ENCODE measurements around the gene CLDN8. TPM values are rescaled to one million over a fixed set of nuclear protein-coding genes. Genes with fewer than 3 reads are reported as not detected.

CLDN8 gene
- polyA plus RNA-seq, 2 of the 4 experiments (the other 2 are of a cell fraction) = not detected

- no peaks in the 10 kb centered on the region for H3K9me3 ChIP-seq
- no peaks in the 10 kb centered on the region for H3K4me1 ChIP-seq
- no peak overlapping the region for H3K4me3 ChIP-seq
- ATAC-seq (no peak), FAIRE-seq (no peak), DNase-seq (ENCODE audit: low read depth in 1 of 2, low spot score in 1 of 2) (no peak)
- TF ChIP-seq ZC3H11A (IDR thresholded peaks at IDR 0.05) (no peak), TFCP2L1 (CRISPR knock-in tag; IDR thresholded peaks at IDR 0.05) (no peak), HOXB5 (CRISPR knock-in tag; IDR thresholded peaks at IDR 0.05) (no peak)
- no peak overlapping the region for H3K4me2 ChIP-seq
- WGBS (ENCODE audit: missing lambda C conversion rate) = 47% methylated on average over 7 of the region's 7 CpGs
- ChIA-PET POLR2A (no interaction called here), CTCF (no interaction called here)
- H3K27ac ChIP-seq = no peak overlapping the region
Measured at GRCh38 chr21:30190554-30190953, 25.3 kb downstream of the CLDN8 start.

- no peak overlapping the region for H3K4me3 ChIP-seq
- H3K27ac ChIP-seq = no peak overlapping the region
- ChIA-PET POLR2A (no interaction called here), CTCF (no interaction called here)
- ATAC-seq (no peak), FAIRE-seq (no peak), DNase-seq (ENCODE audit: low read depth in 1 of 2, low spot score in 1 of 2) (no peak)
- no peak for TF ChIP-seq GATA3 (IDR thresholded peaks at IDR 0.05; ENCODE audit: borderline replicate concordance)
- no peak for TF ChIP-seq EP300 (IDR thresholded peaks at IDR 0.05)
- TF ChIP-seq CHD4 (IDR thresholded peaks at IDR 0.05; ENCODE audit: borderline replicate concordance) = no peak
- TF ChIP-seq BCL3 (IDR thresholded peaks at IDR 0.05) = no peak
- TF ChIP-seq CHD2 (IDR thresholded peaks at IDR 0.05; ENCODE audit: low read length, partially characterized antibody) = no peak
- TF ChIP-seq MAFK (IDR thresholded peaks at IDR 0.05; ENCODE audit: partially characterized antibody) = no peak
- TF ChIP-seq JUN (IDR thresholded peaks at IDR 0.05) = no peak
- no peak for TF ChIP-seq HOXB5 (CRISPR knock-in tag; IDR thresholded peaks at IDR 0.05)
- no peak for TF ChIP-seq CBX2 (IDR thresholded peaks at IDR 0.05; ENCODE audit: borderline replicate concordance, low read depth)
- TF ChIP-seq EHF (CRISPR knock-in tag; IDR thresholded peaks at IDR 0.05) = no peak
- no peak for TF ChIP-seq NFE2L2 (conservative IDR thresholded peaks at IDR 0.05; ENCODE audit: low read length)
- H3K4me2 ChIP-seq = no peak overlapping the region
- no peaks in the 10 kb centered on the region for H3K9me3 ChIP-seq
- no peaks in the 10 kb centered on the region for H3K4me1 ChIP-seq
- under 1% methylated on average over 3 of the region's 3 CpGs for WGBS (ENCODE audit: missing lambda C conversion rate)
Measured at GRCh38 chr21:30189773-30190172, 26.1 kb downstream of the CLDN8 start.

- no peak overlapping the region for H3K27ac ChIP-seq
- FAIRE-seq = no peak
- H3K9me3 ChIP-seq = no peaks in the 10 kb centered on the region
- no peak overlapping the region for H3K4me2 ChIP-seq
- DNase-seq (ENCODE audit: low read depth in 1 of 2, low spot score in 1 of 2) = no peak
- ChIA-PET CTCF (interaction anchor here (0.6 kb wide), 1 partner anchor 462 kb away, joined by 3 read pairs; no protein-coding TSS in a partner anchor), POLR2A (no interaction called here)
- ATAC-seq = no peak
- no peak overlapping the region for H3K4me3 ChIP-seq
- H3K4me1 ChIP-seq = no peaks in the 10 kb centered on the region
- no peak for TF ChIP-seq CTCF (IDR thresholded peaks at IDR 0.05)
- TF ChIP-seq HOXB5 (CRISPR knock-in tag; IDR thresholded peaks at IDR 0.05) = no peak
- no peak for TF ChIP-seq ZSCAN20 (CRISPR knock-in tag; IDR thresholded peaks at IDR 0.05)
- 2% methylated on average over 2 of the region's 2 CpGs for WGBS (ENCODE audit: missing lambda C conversion rate)
Measured at GRCh38 chr21:30186242-30186641, 29.7 kb downstream of the CLDN8 start.

- H3K4me3 ChIP-seq = no peak overlapping the region
- H3K9me3 ChIP-seq = no peaks in the 10 kb centered on the region
- no peak overlapping the region for H3K27ac ChIP-seq
- no peaks in the 10 kb centered on the region for H3K4me1 ChIP-seq
- FAIRE-seq (no peak), ATAC-seq (no peak), DNase-seq (ENCODE audit: low read depth in 1 of 2, low spot score in 1 of 2) (no peak)
- ChIA-PET POLR2A (no interaction called here), CTCF (no interaction called here)
- no peak overlapping the region for H3K4me2 ChIP-seq
- WGBS (ENCODE audit: missing lambda C conversion rate) = 4% methylated on average over 3 of the region's 3 CpGs
- TF ChIP-seq HDAC2 (IDR thresholded peaks at IDR 0.05) = no peak
- no peak for TF ChIP-seq MAX (IDR thresholded peaks at IDR 0.05)
- no peak for TF ChIP-seq E2F6 (IDR thresholded peaks at IDR 0.05; ENCODE audit: borderline replicate concordance, low read depth)
- TF ChIP-seq RFX5 (IDR thresholded peaks at IDR 0.05) = no peak
- no peak for TF ChIP-seq CTCF (IDR thresholded peaks at IDR 0.05)
- TF ChIP-seq TFCP2L1 (CRISPR knock-in tag; IDR thresholded peaks at IDR 0.05) = no peak
- TF ChIP-seq NPAS2 (CRISPR knock-in tag; IDR thresholded peaks at IDR 0.05; ENCODE audit: borderline replicate concordance) = no peak
- TF ChIP-seq PBX3 (IDR thresholded peaks at IDR 0.05) = no peak
- TF ChIP-seq NR3C1 (IDR thresholded peaks at IDR 0.05) = no peak
- TF ChIP-seq HMGXB4 (CRISPR knock-in tag; IDR thresholded peaks at IDR 0.05; ENCODE audit: borderline replicate concordance) = no peak
Measured at GRCh38 chr21:30168086-30168485, 47.8 kb downstream of the CLDN8 start.
